IPS DF 4.7 (cell line): ENCODE measurements around the gene NR4A3.

ENCODE experiments used
- DNase-seq: peaks from one replicate; pipeline ENCODE4 v3.0.0-alpha.2; 2013; ENCODE audit warnings: low spot score; ENCODE audit errors: extremely low read depth

NR4A3 gene

GRCh38 chr9:99873943-99874584 lies 52.4 kb downstream of the NR4A3 start:
- DNase-seq, result no peak

GRCh38 chr9:99876190-99876589 lies 54.5 kb downstream of the NR4A3 start:
- DNase-seq, result no peak

DNA sequence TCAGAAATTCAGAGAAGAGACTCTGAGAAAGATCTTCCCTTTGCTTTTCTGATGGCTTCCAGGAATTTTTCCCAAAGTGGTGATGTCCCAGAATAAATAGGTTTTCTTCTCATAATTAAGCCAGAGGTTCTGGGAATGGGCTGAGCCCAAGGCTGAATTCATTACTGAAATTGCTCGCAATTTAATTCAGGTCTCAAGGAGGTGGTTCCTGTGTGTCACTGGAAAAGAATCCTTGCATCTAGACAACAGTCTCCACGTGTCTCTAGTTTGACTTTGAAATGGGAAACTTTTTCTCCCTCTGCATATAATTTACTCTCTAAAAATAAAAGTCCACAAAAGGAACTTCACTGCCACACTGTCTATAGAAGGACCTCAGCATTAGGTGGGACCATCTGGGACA lies 57.0 kb downstream of the NR4A3 start:
- no peak for DNase-seq

- no peak for DNase-seq
Observed at GRCh38 chr9:99881769-99882168, 60.1 kb downstream of the NR4A3 start.

- no peak for DNase-seq
Observed at GRCh38 chr9:99885747-99886146, 64.1 kb downstream of the NR4A3 start.

- no peak for DNase-seq
Observed at GRCh38 chr9:99889120-99889519, 67.4 kb downstream of the NR4A3 start.

- DNase-seq, result no peak
Observed at GRCh38 chr9:99894826-99895225, 73.1 kb downstream of the NR4A3 start.

DNA sequence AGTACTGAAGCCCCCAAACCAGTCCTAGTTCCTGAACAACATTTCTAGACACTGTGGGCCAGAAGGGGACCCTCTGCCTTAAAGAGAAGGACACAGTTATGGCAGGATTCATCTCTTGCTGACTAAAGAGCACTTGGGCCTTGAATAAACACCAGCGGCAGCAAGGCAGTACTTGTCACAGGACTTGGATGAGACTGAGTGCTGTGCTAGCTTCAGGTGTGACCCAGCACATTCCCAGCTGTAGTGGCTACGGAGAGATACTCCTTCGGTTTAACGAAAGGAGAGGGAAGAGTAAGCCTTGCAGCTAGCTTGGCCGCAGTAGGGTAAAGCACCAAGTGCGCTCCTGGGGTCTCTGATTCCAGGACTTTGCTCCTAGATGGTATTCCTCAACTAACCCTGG lies 73.8 kb downstream of the NR4A3 start:
- no peak for DNase-seq

GRCh38 chr9:99896119-99896518 lies 74.4 kb downstream of the NR4A3 start:
- no peak for DNase-seq

GRCh38 chr9:99903393-99903792 lies 81.7 kb downstream of the NR4A3 start:
- no peak for DNase-seq

DNA sequence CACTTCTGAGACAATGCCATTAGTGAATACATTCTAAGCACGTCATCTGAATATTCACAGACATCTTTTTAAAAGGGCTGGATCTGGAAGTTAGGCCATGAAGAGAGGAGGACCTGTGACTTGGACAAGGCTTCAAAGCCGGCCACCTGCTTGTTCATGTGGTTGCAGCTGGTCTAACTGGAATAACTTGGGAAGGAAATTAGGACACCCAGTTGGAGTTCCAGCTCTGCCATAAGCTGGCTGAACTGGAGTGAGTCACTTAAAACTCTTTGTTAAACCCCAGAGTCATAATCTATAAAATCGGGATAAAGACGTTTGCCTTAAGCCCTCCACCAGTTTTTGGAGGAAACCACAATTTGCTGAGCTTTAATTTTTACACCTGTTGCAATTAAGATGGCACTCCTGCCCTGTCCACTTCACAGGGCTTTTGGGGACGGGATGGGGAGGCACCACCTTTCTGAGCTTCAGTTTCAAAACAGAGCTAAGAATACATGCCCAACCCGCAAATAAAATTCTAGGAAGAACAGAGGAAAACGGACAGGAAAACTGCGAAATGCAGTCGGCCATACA lies 84.2 kb downstream of the NR4A3 start:
- DNase-seq, result no peak

- no peak for DNase-seq
Observed at GRCh38 chr9:99906403-99907207, 84.9 kb downstream of the NR4A3 start, which contains the start of gene STX17. Gene STX17 (plus strand): TSS chr9:99906654. CDS start chr9:99915240, 8,586 bp downstream.

- DNase-seq, result no peak
Observed at GRCh38 chr9:99907208-99907532, 85.5 kb downstream of the NR4A3 start.

GRCh38 chr9:99911600-99911999 lies 89.9 kb downstream of the NR4A3 start:
- no peak for DNase-seq
